Activated CD8-positive, alpha-beta memory T cell treated with anti-CD3 and anti-CD28 coated beads for 36 hours (primary cell): ENCODE data around the gene EFNA5. TPM values are rescaled to one million over a fixed set of nuclear protein-coding genes. Genes with fewer than 3 reads are reported as not detected.

Source experiments
- CTCF ChIA-PET: fragments of 350-600 bp; sonication (Branson Sonifier 250); formaldehyde crosslinking; loops from one replicate; lab custom pipeline; 2021; ENCODE audit warnings: antibody characterized with exemption; lab: Charles Lee
- POLR2A ChIA-PET: fragments of 350-600 bp; sonication (Branson Sonifier 250); formaldehyde crosslinking; loops from one replicate; lab custom pipeline; 2021; ENCODE audit warnings: antibody characterized with exemption; lab: Charles Lee
- total RNA-seq, 2 experiments: library from RNA; stranded (reverse); gene quantifications; one replicate each; pipeline ENCODE4 v1.2.3, GENCODE V29; 2021

Gene EFNA5
- total RNA-seq, 2 experiments from 2014 or later, result not detected

- ChIA-PET CTCF (no interaction called here), POLR2A (no interaction called here)
These were observed 242.4 kb downstream of the EFNA5 start for GRCh38 chr5:107428303-107428813.

- POLR2A ChIA-PET, result no interaction called here
- CTCF ChIA-PET, result no interaction called here
These were observed 243.9 kb downstream of the EFNA5 start for GRCh38 chr5:107426872-107427271.

GRCh38 chr5:107426209-107426608 is 244.5 kb downstream of the EFNA5 start:
- CTCF ChIA-PET, result no interaction called here
- POLR2A ChIA-PET, result no interaction called here

- CTCF ChIA-PET, result no interaction called here
- POLR2A ChIA-PET, result no interaction called here
These were observed 245.2 kb downstream of the EFNA5 start for GRCh38 chr5:107425541-107426031.

- CTCF ChIA-PET, result no interaction called here
- POLR2A ChIA-PET, result interaction anchor here (0.7 kb wide), 1 partner anchor 129 kb away, joined by 5 read pairs; no protein-coding TSS in a partner anchor
These were observed 246.2 kb downstream of the EFNA5 start for GRCh38 chr5:107424491-107424890.

- CTCF ChIA-PET, result no interaction called here
- POLR2A ChIA-PET, result no interaction called here
These were observed 248.2 kb downstream of the EFNA5 start for GRCh38 chr5:107422494-107422893.

GRCh38 chr5:107419498-107419897 is 251.2 kb downstream of the EFNA5 start:
- POLR2A ChIA-PET, result no interaction called here
- CTCF ChIA-PET, result no interaction called here

GRCh38 chr5:107418902-107419301 is 251.8 kb downstream of the EFNA5 start:
- CTCF ChIA-PET, result no interaction called here
- POLR2A ChIA-PET, result no interaction called here

GRCh38 chr5:107418071-107418470 is 252.7 kb downstream of the EFNA5 start:
- POLR2A ChIA-PET, result no interaction called here
- CTCF ChIA-PET, result no interaction called here

GRCh38 chr5:107415762-107416161 is 255.0 kb downstream of the EFNA5 start:
- ChIA-PET CTCF (no interaction called here), POLR2A (no interaction called here)

- CTCF ChIA-PET, result no interaction called here
- POLR2A ChIA-PET, result no interaction called here
These were observed 255.9 kb downstream of the EFNA5 start for GRCh38 chr5:107414802-107415201.

- CTCF ChIA-PET, result no interaction called here
- POLR2A ChIA-PET, result no interaction called here
These were observed 257.0 kb downstream of the EFNA5 start for GRCh38 chr5:107413754-107414153.

GRCh38 chr5:107408564-107408963 is 262.2 kb downstream of the EFNA5 start:
- ChIA-PET POLR2A (no interaction called here), CTCF (no interaction called here)

GRCh38 chr5:107407713-107408298 is 262.9 kb downstream of the EFNA5 start:
- ChIA-PET POLR2A (no interaction called here), CTCF (no interaction called here)

GRCh38 chr5:107404595-107405374 is 266.0 kb downstream of the EFNA5 start:
- ChIA-PET POLR2A (no interaction called here), CTCF (no interaction called here)

GRCh38 chr5:107403228-107403953 is 267.3 kb downstream of the EFNA5 start:
- CTCF ChIA-PET, result no interaction called here
- POLR2A ChIA-PET, result no interaction called here

GRCh38 chr5:107402434-107403227 is 268.1 kb downstream of the EFNA5 start:
- ChIA-PET POLR2A (no interaction called here), CTCF (no interaction called here)

- ChIA-PET CTCF (no interaction called here), POLR2A (no interaction called here)
These were observed 269.1 kb downstream of the EFNA5 start for GRCh38 chr5:107401470-107402122.

GRCh38 chr5:107400328-107400727 is 270.4 kb downstream of the EFNA5 start:
- ChIA-PET CTCF (interaction anchor here (1.1 kb wide), 1 partner anchor 172 kb away, joined by 3 read pairs; no protein-coding TSS in a partner anchor), POLR2A (no interaction called here)
